Measurements from ENCODE around the gene CLIP1. TPM values are rescaled to one million over a fixed set of nuclear protein-coding genes. Genes with fewer than 3 reads are reported as not detected.

The CLIP1 gene
- total and polyA plus RNA-seq, 2 of the 8 experiments (the other 6 are each of a cell fraction or from before 2014, with no cell fraction given) = 19.0 to 27.6 TPM

GRCh38 chr12:122333142-122334087 is 89.1 kb downstream of the CLIP1 start:
- no peak overlapping the region for H3K4me3 ChIP-seq (ENCODE audit: extremely low read depth in 1 of 4, insufficient read depth in 2 of 4, low read depth in 3 of 4, low read length in 4 of 4)
- POLR2A ChIA-PET (ENCODE audit: partially characterized antibody) = no interaction called here
- H3K9ac ChIP-seq (replicated peaks in 1 of 4; ENCODE audit: extremely low read depth in 1 of 4, low read depth in 3 of 4, low read length in 3 of 4) = no peak overlapping the region
- no peaks in the 10 kb centered on the region for H3K4me1 ChIP-seq (replicated peaks in 1 of 4; ENCODE audit: control insufficient read depth in 3 of 4, insufficient read depth in 4 of 4, low read length in 3 of 4)
- no peaks in the 10 kb centered on the region for H3K79me2 ChIP-seq (ENCODE audit: control insufficient read depth in 1 of 2, insufficient read depth in 2 of 2, low read length in 2 of 2)
- peaks cover 0 to 7% (median 3%) of the 10 kb centered on the region in 4 experiments; a peak in 3 of 8 replicates for H3K36me3 ChIP-seq (ENCODE audit: control insufficient read depth in 2 of 4, insufficient read depth in 4 of 4, low read length in 3 of 4)
- H3K23ac ChIP-seq (ENCODE audit: insufficient read length) = no peak overlapping the region
- no peaks in the 10 kb centered on the region for H4K20me1 ChIP-seq (replicated peaks in 1 of 2; ENCODE audit: control insufficient read depth in 1 of 2, insufficient read depth in 2 of 2, low read length in 2 of 2)
- no peak overlapping the region for H4K91ac ChIP-seq (replicated peaks; ENCODE audit: insufficient read length, low read length)
- DNase-seq (ENCODE audit: low read depth in 1 of 2, low spot score in 2 of 2) (no peak), FAIRE-seq (no peak)
- no peak overlapping the region for H3K14ac ChIP-seq (ENCODE audit: insufficient read length)
- no peak overlapping the region for H2BK15ac ChIP-seq (ENCODE audit: low read length)
- CTCF ChIA-PET (ENCODE audit: partially characterized antibody) = interaction anchor here (1.2 to 5.5 kb wide), 9 partner anchors 9 to 138 kb away, joined by 3 to 53 read pairs (median 15); no protein-coding TSS in a partner anchor
- H3K18ac ChIP-seq (ENCODE audit: extremely low read depth, low read length) = no peak overlapping the region
- H4K8ac ChIP-seq (ENCODE audit: extremely low read depth, insufficient read depth, low read length) = no peak overlapping the region
- H3K79me1 ChIP-seq (ENCODE audit: low read depth, low read length) = no peaks in the 10 kb centered on the region
- no peak overlapping the region for H3K27ac ChIP-seq (ENCODE audit: low read depth, low read length)
- no peak overlapping the region for H3K4me2 ChIP-seq (ENCODE audit: insufficient read depth in 1 of 2, low read depth in 2 of 2, low read length in 2 of 2)
- no peaks in the 10 kb centered on the region for H3K9me3 ChIP-seq (ENCODE audit: insufficient read depth in 2 of 2, low read depth in 1 of 2, low read length in 1 of 2)
- H2BK120ac ChIP-seq (replicated peaks; ENCODE audit: low read depth, low read length) = no peak overlapping the region
- H3K4ac ChIP-seq (replicated peaks; ENCODE audit: insufficient read length, low read depth, low read length) = no peak overlapping the region
- WGBS, 2 experiments (ENCODE audit: extremely low coverage in 1 of 2, insufficient coverage in 1 of 2, insufficient read length in 1 of 2, insufficient replicate concordance in 2 of 2, low coverage in 1 of 2, low lambda C conversion rate in 2 of 2, missing lambda C conversion rate in 1 of 2) = 92% methylated on average over 14 of the region's 14 CpGs; no CpG with 5 or more reads in 1 of the 2 experiments
- H3K56ac ChIP-seq (replicated peaks; ENCODE audit: insufficient read length, low read depth, low read length) = no peak overlapping the region
- no peak overlapping the region for H2BK12ac ChIP-seq (ENCODE audit: low read depth, low read length)
- H2AFZ ChIP-seq (ENCODE audit: low read length) = no peak overlapping the region
- no peak overlapping the region for H4K5ac ChIP-seq (ENCODE audit: insufficient read length, low read depth, low read length)
- no peak overlapping the region for H2AK5ac ChIP-seq (ENCODE audit: low read depth, low read length)
- no peak overlapping the region for H2BK20ac ChIP-seq (ENCODE audit: low read length)
- H2BK5ac ChIP-seq (ENCODE audit: low read depth, low read length) = no peak overlapping the region
- H3K23me2 ChIP-seq (ENCODE audit: low read depth, low read length) = no peaks in the 10 kb centered on the region
- no peaks in the 10 kb centered on the region for H3K27me3 ChIP-seq (replicated peaks in 1 of 4; ENCODE audit: control insufficient read depth in 3 of 4, extremely low read depth in 1 of 4, insufficient read depth in 3 of 4, low read length in 3 of 4)
- no peak for TF ChIP-seq CBX8 (IDR thresholded peaks at IDR 0.05; ENCODE audit: borderline replicate concordance, low read depth, low read length)
- TF ChIP-seq SIRT6 (IDR thresholded peaks at IDR 0.05; ENCODE audit: low read length) = no peak
- TF ChIP-seq TAF7 (optimal IDR thresholded peaks at IDR 0.05; ENCODE audit: borderline replicate concordance, low read depth, low read length) = no peak
- no peak for TF ChIP-seq ASH2L (IDR thresholded peaks at IDR 0.05; ENCODE audit: low read length)
- TF ChIP-seq CHD2 (IDR thresholded peaks at IDR 0.05; ENCODE audit: low read length) = no peak
- TF ChIP-seq ATF3 (IDR thresholded peaks at IDR 0.05; ENCODE audit: insufficient read depth, low read depth, low read length) = no peak
- TF ChIP-seq EP300 (IDR thresholded peaks at IDR 0.05; ENCODE audit: borderline replicate concordance in 1 of 2, low read depth in 2 of 2, low read length in 2 of 2) = no peak
- TF ChIP-seq JUND (IDR thresholded peaks at IDR 0.05; ENCODE audit: low read length) = no peak
- TF ChIP-seq MAFK (IDR thresholded peaks at IDR 0.05; ENCODE audit: low read depth, low read length) = no peak
- TF ChIP-seq SP1 (IDR thresholded peaks at IDR 0.05; ENCODE audit: low read depth, low read length) = no peak
- no peak for TF ChIP-seq RXRA (IDR thresholded peaks at IDR 0.05; ENCODE audit: insufficient read depth, low read depth, low read length)
- no peak for TF ChIP-seq NANOG (IDR thresholded peaks at IDR 0.05; ENCODE audit: insufficient read depth, low read depth, low read length, poor library complexity, severe bottlenecking)

All from H1 (cell line).